GM10248 (cell line): ENCODE measurements around the gene KATNBL1.

ENCODE experiments used
- CTCF ChIA-PET: fragments of 300-600 bp; sonication (Branson Sonifier 250); formaldehyde crosslinking; extraction: SDS; loops from one replicate; lab custom pipeline; 2021; ENCODE audit warnings: antibody characterized with exemption; lab: Yijun Ruan, JAX
- POLR2A ChIA-PET: fragments of 350-650 bp; sonication (Branson Sonifier 250); formaldehyde crosslinking; extraction: SDS; loops from one replicate; lab custom pipeline; 2020; ENCODE audit warnings: antibody characterized with exemption; lab: Yijun Ruan, JAX
- DNase-seq: peaks from one replicate; pipeline ENCODE4 v3.0.0; 2012; ENCODE audit errors: extremely low spot score
- TF ChIP-seq, protein P1 (sequence below): IDR thresholded peaks from 2 replicates; pipeline ENCODE4 v1.5.1; 2012; ENCODE audit warnings: mild to moderate bottlenecking, low read depth; ENCODE audit errors: extremely low read depth, missing control alignments, control extremely low read depth

Gene KATNBL1

DNA sequence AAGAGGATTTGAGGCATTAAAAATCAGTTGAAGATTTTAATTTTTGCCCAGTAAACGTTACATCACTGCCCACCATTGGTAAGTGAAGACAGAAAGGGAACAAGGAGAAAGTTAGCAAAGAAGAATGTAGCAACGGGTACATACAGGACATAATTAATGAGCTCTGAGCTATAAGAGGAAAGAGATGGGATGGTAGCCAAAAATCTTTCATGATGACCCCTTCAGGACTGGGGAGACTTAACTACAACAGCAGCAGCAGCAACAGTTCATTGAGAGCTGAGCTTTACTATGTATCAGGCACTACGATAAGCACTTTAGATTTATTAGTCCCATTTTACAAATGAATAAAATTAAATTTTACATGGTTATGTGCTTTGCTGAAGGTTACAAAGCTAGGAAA lies 33.3 kb upstream of the KATNBL1 start:
- DNase-seq = no peak
- ChIA-PET CTCF (interaction anchor here (1.0 to 3.3 kb wide), 8 partner anchors 10 to 344 kb away, joined by 3 to 28 read pairs (median 8); partner anchors contain the start of genes LPCAT4, NOP10 and NUTM1), POLR2A (no interaction called here)
- TF ChIP-seq, protein P1, sequence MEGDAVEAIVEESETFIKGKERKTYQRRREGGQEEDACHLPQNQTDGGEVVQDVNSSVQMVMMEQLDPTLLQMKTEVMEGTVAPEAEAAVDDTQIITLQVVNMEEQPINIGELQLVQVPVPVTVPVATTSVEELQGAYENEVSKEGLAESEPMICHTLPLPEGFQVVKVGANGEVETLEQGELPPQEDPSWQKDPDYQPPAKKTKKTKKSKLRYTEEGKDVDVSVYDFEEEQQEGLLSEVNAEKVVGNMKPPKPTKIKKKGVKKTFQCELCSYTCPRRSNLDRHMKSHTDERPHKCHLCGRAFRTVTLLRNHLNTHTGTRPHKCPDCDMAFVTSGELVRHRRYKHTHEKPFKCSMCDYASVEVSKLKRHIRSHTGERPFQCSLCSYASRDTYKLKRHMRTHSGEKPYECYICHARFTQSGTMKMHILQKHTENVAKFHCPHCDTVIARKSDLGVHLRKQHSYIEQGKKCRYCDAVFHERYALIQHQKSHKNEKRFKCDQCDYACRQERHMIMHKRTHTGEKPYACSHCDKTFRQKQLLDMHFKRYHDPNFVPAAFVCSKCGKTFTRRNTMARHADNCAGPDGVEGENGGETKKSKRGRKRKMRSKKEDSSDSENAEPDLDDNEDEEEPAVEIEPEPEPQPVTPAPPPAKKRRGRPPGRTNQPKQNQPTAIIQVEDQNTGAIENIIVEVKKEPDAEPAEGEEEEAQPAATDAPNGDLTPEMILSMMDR = no peak

DNA sequence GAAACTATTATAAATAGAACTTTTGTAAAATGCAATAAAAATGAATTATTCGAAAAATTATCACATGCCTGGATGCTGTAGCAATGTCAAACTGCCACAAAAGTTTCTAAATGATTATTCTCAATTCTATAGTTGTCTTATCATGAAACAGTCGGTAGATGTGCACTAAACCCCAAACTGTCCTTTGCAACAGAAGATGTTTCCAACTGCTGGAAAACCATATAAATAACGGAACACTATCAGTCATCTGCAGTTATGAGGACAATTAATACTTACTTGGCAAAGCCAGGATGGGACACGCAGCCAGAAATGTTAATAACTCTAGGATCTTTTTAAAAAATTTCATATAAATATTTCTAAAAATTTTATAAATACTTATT lies 32.4 kb upstream of the KATNBL1 start:
- ChIA-PET CTCF (interaction anchor here (0.7 to 3.3 kb wide), 22 partner anchors 8 to 345 kb away, joined by 3 to 28 read pairs (median 4); partner anchors contain the start of genes LPCAT4, NOP10, NUTM1 and SLC12A6), POLR2A (no interaction called here)
- no peak for DNase-seq
- TF ChIP-seq, protein P1 = no peak

DNA sequence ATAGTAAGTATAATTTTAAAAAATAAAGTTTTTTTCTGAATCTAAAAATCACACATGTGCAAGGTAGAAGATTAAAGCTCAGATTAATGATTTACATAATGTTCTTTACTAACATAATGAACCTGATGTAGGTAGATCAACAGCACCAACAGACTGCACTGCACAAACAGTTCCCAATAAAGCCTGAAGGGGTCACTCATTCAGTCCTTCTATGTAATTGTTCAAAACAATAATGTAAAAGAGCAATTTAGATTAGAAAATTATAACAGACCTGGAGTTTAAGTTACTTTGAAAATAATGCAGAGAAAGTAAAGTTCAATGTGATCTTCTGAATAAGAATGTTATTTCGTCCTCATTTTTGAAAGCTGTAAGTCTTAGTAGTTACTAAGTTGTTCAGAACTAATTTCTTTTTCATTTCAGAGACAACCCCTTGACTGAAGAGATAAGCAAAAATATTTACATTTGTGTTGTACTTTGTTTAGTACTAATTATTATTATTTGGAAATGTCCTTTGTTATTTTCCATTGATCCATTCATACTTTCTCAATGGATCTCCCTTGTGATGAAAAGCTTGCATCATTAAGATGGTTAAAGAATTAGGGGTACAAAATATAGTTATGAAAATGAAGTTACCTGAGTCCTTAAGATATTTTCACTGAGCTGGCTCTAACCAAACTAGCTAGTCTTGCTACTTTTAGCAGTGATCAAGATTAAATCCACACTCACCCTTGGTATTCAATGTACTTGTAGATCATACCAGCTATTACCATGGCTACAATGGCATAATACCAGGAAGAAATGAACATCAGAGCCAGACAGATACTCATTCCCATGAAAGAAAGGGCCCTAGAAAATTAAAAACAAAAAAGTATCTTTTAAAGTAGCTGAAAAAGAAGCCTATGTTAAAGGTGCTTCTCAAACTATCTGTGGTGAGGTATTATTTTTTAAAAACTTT lies 31.8 kb upstream of the KATNBL1 start:
- POLR2A ChIA-PET = no interaction called here
- DNase-seq = peak; percentile 62
- TF ChIP-seq, protein P1 = peak; percentile 53
- CTCF ChIA-PET = interaction anchor here (0.7 to 3.3 kb wide), 25 partner anchors 8 to 346 kb away, joined by 3 to 28 read pairs (median 4); partner anchors contain the start of genes LPCAT4, NOP10, NUTM1 and SLC12A6

DNA sequence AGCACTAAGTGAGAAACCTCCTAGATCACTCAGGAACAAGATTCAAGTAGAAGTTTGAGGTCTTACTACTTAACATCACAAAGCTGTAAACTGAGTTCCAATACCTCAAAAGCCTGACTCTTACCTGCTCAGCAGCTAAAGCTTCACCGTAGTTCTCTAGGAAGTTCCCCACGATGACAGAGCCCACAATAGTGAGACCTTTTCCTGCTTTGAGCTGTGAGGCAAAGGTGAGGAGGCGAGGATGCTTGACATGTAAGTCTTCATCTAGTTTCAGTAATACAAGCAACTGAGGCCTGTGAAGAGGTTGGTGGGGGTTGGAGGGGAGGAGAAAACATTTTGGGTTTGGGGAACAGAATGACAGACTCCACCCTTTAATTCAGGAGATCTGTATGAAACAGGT lies 30.6 kb upstream of the KATNBL1 start:
- ChIA-PET POLR2A (no interaction called here), CTCF (interaction anchor here (0.7 to 3.3 kb wide), 9 partner anchors 11 to 127 kb away, joined by 3 to 28 read pairs (median 16); partner anchors contain the start of gene LPCAT4)
- no peak for DNase-seq
- TF ChIP-seq, protein P1 = no peak

DNA sequence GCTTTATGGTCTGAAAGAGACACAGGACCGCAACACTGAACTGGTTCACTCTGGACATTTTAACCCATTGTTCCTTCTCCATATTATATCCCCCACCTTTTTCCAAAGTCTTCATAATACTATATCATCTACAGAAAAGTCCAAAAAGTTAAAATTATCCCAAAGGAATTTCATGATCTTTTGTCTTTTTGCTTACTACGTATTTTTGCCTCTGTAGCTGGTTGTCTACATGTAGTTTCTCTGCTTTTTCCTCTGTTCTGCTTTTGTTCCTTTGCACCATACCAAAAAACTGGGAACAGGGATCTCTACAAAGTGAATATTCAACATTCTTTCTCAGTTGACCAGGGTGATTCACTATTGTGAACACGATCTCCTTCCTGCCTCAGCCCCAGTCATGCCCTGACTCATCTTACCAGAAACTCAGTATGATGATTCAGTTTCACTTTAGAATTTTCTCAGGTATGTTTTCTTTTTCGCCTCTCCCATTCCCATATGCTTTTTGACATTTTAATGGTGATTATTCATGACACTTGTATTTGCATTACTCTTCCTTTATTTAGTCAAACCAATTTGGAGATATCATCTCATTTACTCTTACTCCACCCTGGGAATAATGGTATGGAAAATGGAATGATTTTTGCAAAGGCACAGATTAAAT lies 29.4 kb upstream of the KATNBL1 start:
- peak; percentile 32 for DNase-seq
- ChIA-PET CTCF (no interaction called here), POLR2A (no interaction called here)
- TF ChIP-seq, protein P1 = no peak

DNA sequence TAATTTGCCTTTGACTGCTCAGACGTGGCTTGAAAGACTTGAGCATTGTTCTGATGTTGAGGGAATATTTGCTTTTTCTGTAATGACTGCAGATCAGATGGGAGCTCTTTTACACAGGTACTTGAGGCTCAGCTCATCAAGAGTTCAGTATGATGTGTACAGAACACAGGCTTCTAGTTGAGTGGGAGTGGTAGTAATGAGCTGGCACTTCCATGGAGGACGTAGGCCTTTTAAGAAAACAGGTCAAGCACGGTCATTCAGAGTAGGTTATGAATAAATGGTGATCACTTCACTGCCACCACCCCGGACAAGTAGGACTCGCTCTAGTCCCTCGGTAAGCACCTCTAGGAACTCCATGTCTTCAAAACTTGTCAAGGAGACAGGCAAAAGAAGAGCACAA lies 23.7 kb upstream of the KATNBL1 start:
- no peak for DNase-seq
- TF ChIP-seq, protein P1 = no peak
- ChIA-PET CTCF (interaction anchor here (1.0 to 3.1 kb wide), 11 partner anchors 8 to 134 kb away, joined by 3 to 13 read pairs (median 5); partner anchors contain the start of genes EMC4, KATNBL1 and LPCAT4), POLR2A (no interaction called here)
